Loucy (cell line): Measurements from ENCODE around the gene MGMT.

Source experiments
- H2AFZ ChIP-seq: fragments of 200-600 bp; sonication (generic); 2 replicates; pipeline ENCODE4 v1.6.0; 2016; ENCODE audit warnings: antibody characterized with exemption, mild to moderate bottlenecking, low read length, moderate library complexity
- H3F3A ChIP-seq: fragments of 200-600 bp; 2 replicates; pipeline ENCODE4 v1.6.0; 2016; ENCODE audit warnings: antibody characterized with exemption, low read depth, mild to moderate bottlenecking
- H3K27me3 ChIP-seq: fragments of 200-600 bp; sonication (generic); 2 replicates; pipeline ENCODE4 v1.6.1; 2014; ENCODE audit warnings: low read length, mild to moderate bottlenecking; ENCODE audit not compliant: insufficient read depth, poor library complexity, severe bottlenecking
- H3K36me3 ChIP-seq: fragments of 200-600 bp; sonication (generic); 2 replicates; pipeline ENCODE4 v1.6.1; 2016; ENCODE audit warnings: low read length; ENCODE audit not compliant: insufficient read depth
- H3K4me1 ChIP-seq: fragments of 200-600 bp; sonication (generic); 2 replicates; pipeline ENCODE4 v1.5.1; 2014; ENCODE audit warnings: low read length, mild to moderate bottlenecking; ENCODE audit not compliant: insufficient read depth, poor library complexity, severe bottlenecking
- H3K4me2 ChIP-seq: fragments of 200-600 bp; sonication (generic); 2 replicates; pipeline ENCODE4 v1.6.0; 2014; ENCODE audit warnings: antibody characterized with exemption, low read length, low read depth, mild to moderate bottlenecking; ENCODE audit not compliant: poor library complexity, severe bottlenecking
- H3K4me3 ChIP-seq: fragments of 200-600 bp; sonication (generic); 2 replicates; pipeline ENCODE4 v1.5.1; 2014; ENCODE audit warnings: low read length, mild to moderate bottlenecking, mixed read lengths; ENCODE audit not compliant: poor library complexity, severe bottlenecking
- H3K79me2 ChIP-seq: fragments of 200-600 bp; sonication (generic); 2 replicates; pipeline ENCODE4 v1.6.1; 2014; ENCODE audit warnings: low read length; ENCODE audit not compliant: insufficient read depth
- H3K9ac ChIP-seq: fragments of 200-600 bp; sonication (generic); 2 replicates; pipeline ENCODE4 v1.6.0; 2014; ENCODE audit warnings: mild to moderate bottlenecking, low read depth, low read length, moderate library complexity; ENCODE audit not compliant: poor library complexity, severe bottlenecking
- H3K9me2 ChIP-seq: fragments of 200-600 bp; sonication (generic); replicated peaks from 2 replicates; pipeline ENCODE4 v1.6.1; 2016; ENCODE audit warnings: low read depth, low read length, mixed read lengths
- H3K9me3 ChIP-seq: fragments of 200-600 bp; sonication (generic); 2 replicates; pipeline ENCODE4 v1.6.1; 2014; ENCODE audit warnings: mild to moderate bottlenecking, antibody characterized with exemption, low read length, low read depth; ENCODE audit not compliant: insufficient read depth
- H4K20me1 ChIP-seq: fragments of 200-600 bp; sonication (generic); 2 replicates; pipeline ENCODE4 v1.6.0; 2014; ENCODE audit warnings: antibody characterized with exemption, low read length, mild to moderate bottlenecking; ENCODE audit not compliant: insufficient read depth, poor library complexity, severe bottlenecking
- CTCF ChIP-seq: fragments of 200-600 bp; sonication (generic); conservative IDR thresholded peaks from 2 replicates; pipeline ENCODE4 v1.5.1; 2014; ENCODE audit warnings: mild to moderate bottlenecking, antibody characterized with exemption, low read length
- EZH2phosphoT487 ChIP-seq: fragments of 200-600 bp; IDR thresholded peaks from 2 replicates; pipeline ENCODE4 v1.6.1; 2018; ENCODE audit warnings: antibody characterized with exemption, mild to moderate bottlenecking, moderate library complexity, borderline replicate concordance

The MGMT gene

GRCh38 chr10:129809431-129809830 is 342.4 kb downstream of the MGMT start:
- Histone ChIP-seq H3K9ac (no peak overlapping the region), H4K20me1 (no peaks in the 10 kb centered on the region), H3K9me3 (peaks cover 9% of the 10 kb centered on the region; the same call in 1 of the 2 replicates), H3K4me2 (no peak overlapping the region), H2AFZ (no peak overlapping the region), H3K79me2 (no peaks in the 10 kb centered on the region), H3K27me3 (no peaks in the 10 kb centered on the region), H3K9me2 (no peaks in the 10 kb centered on the region), H3K4me3 (no peak overlapping the region), H3K4me1 (no peaks in the 10 kb centered on the region), H3K36me3 (no peaks in the 10 kb centered on the region), H3F3A (no peaks in the 10 kb centered on the region)
- no peak for TF ChIP-seq EZH2phosphoT487
- no peak for TF ChIP-seq CTCF

- Histone ChIP-seq H3K4me3 (no peak overlapping the region), H3F3A (no peaks in the 10 kb centered on the region), H3K36me3 (no peaks in the 10 kb centered on the region), H3K4me2 (no peak overlapping the region), H3K9ac (no peak overlapping the region), H3K4me1 (no peaks in the 10 kb centered on the region), H4K20me1 (no peaks in the 10 kb centered on the region), H3K79me2 (no peaks in the 10 kb centered on the region), H3K27me3 (no peaks in the 10 kb centered on the region), H3K9me2 (no peaks in the 10 kb centered on the region), H2AFZ (no peak overlapping the region), H3K9me3 (peaks cover 9% of the 10 kb centered on the region; the same call in 1 of the 2 replicates)
- TF ChIP-seq EZH2phosphoT487 (no peak), CTCF (no peak)
Observed at GRCh38 chr10:129809841-129810240, 342.8 kb downstream of the MGMT start.

- H3K9me3 ChIP-seq = peaks cover 4% of the 10 kb centered on the region; the same call in 1 of the 2 replicates
- H3K79me2 ChIP-seq = no peaks in the 10 kb centered on the region
- H3K9me2 ChIP-seq = no peaks in the 10 kb centered on the region
- no peaks in the 10 kb centered on the region for H3K36me3 ChIP-seq
- no peaks in the 10 kb centered on the region for H4K20me1 ChIP-seq
- no peaks in the 10 kb centered on the region for H3K27me3 ChIP-seq
- H3K9ac ChIP-seq = no peak overlapping the region
- no peak overlapping the region for H2AFZ ChIP-seq
- H3F3A ChIP-seq = no peaks in the 10 kb centered on the region
- no peak for TF ChIP-seq EZH2phosphoT487
- H3K4me1 ChIP-seq = no peaks in the 10 kb centered on the region
- H3K4me3 ChIP-seq = no peak overlapping the region
- no peak overlapping the region for H3K4me2 ChIP-seq
Observed at GRCh38 chr10:129811208-129811607, 344.2 kb downstream of the MGMT start.

GRCh38 chr10:129812398-129812797 is 345.4 kb downstream of the MGMT start:
- H4K20me1 ChIP-seq = no peaks in the 10 kb centered on the region
- no peaks in the 10 kb centered on the region for H3K79me2 ChIP-seq
- no peaks in the 10 kb centered on the region for H3K4me1 ChIP-seq
- no peaks in the 10 kb centered on the region for H3K9me2 ChIP-seq
- no peak overlapping the region for H3K9ac ChIP-seq
- no peak for TF ChIP-seq CTCF
- TF ChIP-seq EZH2phosphoT487 = no peak
- no peak overlapping the region for H3K4me2 ChIP-seq
- H3K4me3 ChIP-seq = no peak overlapping the region
- H2AFZ ChIP-seq = no peak overlapping the region
- H3K9me3 ChIP-seq = peaks cover 6% of the 10 kb centered on the region; the same call in 1 of the 2 replicates
- no peaks in the 10 kb centered on the region for H3F3A ChIP-seq
- no peaks in the 10 kb centered on the region for H3K27me3 ChIP-seq
- H3K36me3 ChIP-seq = no peaks in the 10 kb centered on the region
